Stimulated activated CD4-positive, alpha-beta T cell treated with anti-CD3 and anti-CD28 coated beads, Interleukin-15, amount 100 ng/mL, for 48 hours (primary cell): ENCODE results near the gene EPHA4.

Experiments
- DNase-seq, 2 donors: peaks; one replicate each; pipeline ENCODE4 v3.0.0-alpha.2; 2020; ENCODE audit warnings: low read depth in 2 of 2

The EPHA4 gene

GRCh38 chr2:221476195-221476594 is 95.9 kb downstream of the EPHA4 start:
- no peak for DNase-seq

- no peak for DNase-seq
Measured at GRCh38 chr2:221473451-221473850, 98.7 kb downstream of the EPHA4 start.

GRCh38 chr2:221468317-221468716 is 103.8 kb downstream of the EPHA4 start:
- DNase-seq: no peak

GRCh38 chr2:221467610-221468009 is 104.5 kb downstream of the EPHA4 start:
- DNase-seq: no peak

- DNase-seq: no peak
Measured at GRCh38 chr2:221466744-221467143, 105.4 kb downstream of the EPHA4 start.

- no peak for DNase-seq
Measured at GRCh38 chr2:221465776-221466175, 106.3 kb downstream of the EPHA4 start.

GRCh38 chr2:221464971-221465370 is 107.1 kb downstream of the EPHA4 start:
- no peak for DNase-seq

GRCh38 chr2:221463241-221463896 is 108.7 kb downstream of the EPHA4 start:
- no peak for DNase-seq

GRCh38 chr2:221461901-221462300 is 110.2 kb downstream of the EPHA4 start:
- no peak for DNase-seq

- no peak for DNase-seq
Measured at GRCh38 chr2:221460136-221460535, 112.0 kb downstream of the EPHA4 start.

- no peak for DNase-seq
Measured at GRCh38 chr2:221458578-221458977, 113.5 kb downstream of the EPHA4 start.

- no peak for DNase-seq
Measured at GRCh38 chr2:221455214-221455613, 116.9 kb downstream of the EPHA4 start.

- no peak for DNase-seq
Measured at GRCh38 chr2:221454459-221455105, 117.5 kb downstream of the EPHA4 start.

- DNase-seq: no peak
Measured at GRCh38 chr2:221451862-221452788, 120.0 kb downstream of the EPHA4 start.

GRCh38 chr2:221450280-221450679 is 121.8 kb downstream of the EPHA4 start:
- no peak for DNase-seq

GRCh38 chr2:221449406-221449805 is 122.7 kb downstream of the EPHA4 start:
- DNase-seq: no peak

GRCh38 chr2:221448844-221449390 is 123.2 kb downstream of the EPHA4 start:
- no peak for DNase-seq

- DNase-seq: no peak
Measured at GRCh38 chr2:221448057-221448843, 123.9 kb downstream of the EPHA4 start.

- no peak for DNase-seq
Measured at GRCh38 chr2:221447310-221447709, 124.8 kb downstream of the EPHA4 start.

GRCh38 chr2:221446140-221446539 is 126.0 kb downstream of the EPHA4 start:
- DNase-seq: no peak

- DNase-seq: no peak
Measured at GRCh38 chr2:221444106-221444505, 128.0 kb downstream of the EPHA4 start.
